Liver (tissue), 3 donors: ENCODE measurements around the gene LRRTM4.

ENCODE experiments used
- TAF1 ChIP-seq: conservative IDR thresholded peaks from 2 replicates; pipeline ENCODE4 v1.6.1; 2016; ENCODE audit warnings: antibody characterized with exemption, mild to moderate bottlenecking
- YY1 ChIP-seq: IDR thresholded peaks from 2 replicates; pipeline ENCODE4 v1.6.1; 2016; ENCODE audit warnings: antibody characterized with exemption, mild to moderate bottlenecking
- TF ChIP-seq, protein P1 (sequence below): fragments of 150-350 bp; IDR thresholded peaks from 2 replicates; pipeline ENCODE4 v1.5.1; 2017; ENCODE audit warnings: improper control_type of control experiment, low read depth, low read length; ENCODE audit not compliant: missing input control
- donor health status: healthy.
- donor health status: healthy.

DNA sequence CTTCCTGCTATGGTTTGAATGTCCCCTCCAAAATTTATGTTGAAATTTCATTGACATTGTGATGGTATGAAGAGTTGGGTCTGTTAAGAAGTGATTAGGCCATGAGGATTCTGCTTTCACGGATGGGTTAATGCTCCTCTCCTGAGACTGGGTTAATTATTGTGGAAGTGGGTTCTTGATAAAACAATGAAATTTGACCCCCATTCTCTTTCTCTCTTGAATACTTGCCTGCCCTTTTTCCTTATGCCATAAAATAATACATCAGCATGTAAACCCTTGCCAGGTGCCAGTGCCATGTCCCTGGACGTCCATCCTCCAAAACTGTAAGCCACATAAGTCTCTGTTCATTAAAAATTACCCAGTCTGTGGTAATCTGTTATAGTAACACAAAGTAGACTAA, 352.8 kb downstream of the LRRTM4 start:
- TF ChIP-seq, protein P1, sequence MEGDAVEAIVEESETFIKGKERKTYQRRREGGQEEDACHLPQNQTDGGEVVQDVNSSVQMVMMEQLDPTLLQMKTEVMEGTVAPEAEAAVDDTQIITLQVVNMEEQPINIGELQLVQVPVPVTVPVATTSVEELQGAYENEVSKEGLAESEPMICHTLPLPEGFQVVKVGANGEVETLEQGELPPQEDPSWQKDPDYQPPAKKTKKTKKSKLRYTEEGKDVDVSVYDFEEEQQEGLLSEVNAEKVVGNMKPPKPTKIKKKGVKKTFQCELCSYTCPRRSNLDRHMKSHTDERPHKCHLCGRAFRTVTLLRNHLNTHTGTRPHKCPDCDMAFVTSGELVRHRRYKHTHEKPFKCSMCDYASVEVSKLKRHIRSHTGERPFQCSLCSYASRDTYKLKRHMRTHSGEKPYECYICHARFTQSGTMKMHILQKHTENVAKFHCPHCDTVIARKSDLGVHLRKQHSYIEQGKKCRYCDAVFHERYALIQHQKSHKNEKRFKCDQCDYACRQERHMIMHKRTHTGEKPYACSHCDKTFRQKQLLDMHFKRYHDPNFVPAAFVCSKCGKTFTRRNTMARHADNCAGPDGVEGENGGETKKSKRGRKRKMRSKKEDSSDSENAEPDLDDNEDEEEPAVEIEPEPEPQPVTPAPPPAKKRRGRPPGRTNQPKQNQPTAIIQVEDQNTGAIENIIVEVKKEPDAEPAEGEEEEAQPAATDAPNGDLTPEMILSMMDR, result no peak
- no peak for TF ChIP-seq YY1
- TF ChIP-seq TAF1, result no peak
